Sigmoid colon (tissue), 7 donors: ENCODE measurements around the gene CREB3L4. TPM values are rescaled to one million over a fixed set of nuclear protein-coding genes. Genes with fewer than 3 reads are reported as not detected.

Source experiments
- DNase-seq: peaks from one replicate; pipeline ENCODE4 v3.0.0-alpha.2; 2019
- H3K27ac ChIP-seq, 4 donors: fragments of 200-600 bp; sonication (generic); one replicate each; pipeline ENCODE4 v1.5.1; 2016 to 2019; ENCODE audit warnings: mild to moderate bottlenecking in 1 of 4
- H3K27me3 ChIP-seq, 3 donors: fragments of 200-600 bp; sonication (generic); one replicate each; pipeline ENCODE4 v1.5.1; 2019; ENCODE audit warnings: mild to moderate bottlenecking in 1 of 3
- H3K36me3 ChIP-seq, 4 donors: fragments of 200-600 bp; sonication (generic); one replicate each; pipeline ENCODE4 v1.5.1; 2016 to 2019
- H3K4me1 ChIP-seq, 4 donors: fragments of 200-600 bp; sonication (generic); one replicate each; pipeline ENCODE4 v1.5.1; 2017 to 2019
- H3K4me3 ChIP-seq, 4 donors: fragments of 200-600 bp; sonication (generic); one replicate each; pipeline ENCODE4 v1.5.1; 2017 to 2019; ENCODE audit warnings: mild to moderate bottlenecking in 2 of 4, moderate library complexity in 1 of 4
- H3K9me3 ChIP-seq, 4 donors: fragments of 200-600 bp in 3 of 4; sonication (generic) in 3 of 4; one replicate each; pipeline versions ENCODE4 v1.5.1 to v1.6.1; 2013 to 2019
- EP300 ChIP-seq, 4 donors: sonication (generic); formaldehyde crosslinking; IDR thresholded peaks; one replicate each; pipeline ENCODE4 v1.6.1; 2017; ENCODE audit warnings: antibody characterized with exemption in 4 of 4
- POLR2A ChIP-seq, 2 donors: fragments of 450-650 bp; IDR thresholded peaks; one replicate each; pipeline ENCODE4 v1.6.1; 2016; ENCODE audit warnings: antibody characterized with exemption in 2 of 2, mild to moderate bottlenecking in 2 of 2, moderate library complexity in 2 of 2
- POLR2AphosphoS5 ChIP-seq, 4 donors: sonication (generic); formaldehyde crosslinking; IDR thresholded peaks; one replicate each; pipeline ENCODE4 v1.6.1; 2017; ENCODE audit warnings: antibody characterized with exemption in 4 of 4
- WGBS, 2 donors: extraction: QIAGEN DNeasy Blood & Tissue Kit; methylation state at CpG; one replicate each; pipeline ENCODE4 v1.1.7; 2013; 5-methylcytosine and 5-hydroxymethylcytosine counted together
- intact Hi-C: fragments of 100-400 bp; cut with DNase I; formaldehyde crosslinking; loops from one replicate; pipeline ENCODE4 v1.15.1; 2023
- polyA plus RNA-seq, 3 donors: library from polyadenylated mRNA; stranded (reverse); fragments of 200-250 nt; gene quantifications; one replicate each; pipeline ENCODE4 v1.2.3, GENCODE V29; 2013
- total RNA-seq, 4 donors: library from RNA; depleted of rRNA; stranded (reverse); fragments of >200 nt; gene quantifications; one replicate each; pipeline ENCODE4 v1.1.0, GENCODE V29; 2016
- TF ChIP-seq, protein P1 (sequence below), 4 experiments: fragments of 450-650 bp in 3 of 4; fragments of 200-600 bp in 1 of 4; IDR thresholded peaks; one replicate each; pipeline ENCODE4 v1.5.1; 2016 to 2019; ENCODE audit warnings: antibody characterized with exemption in 4 of 4, mild to moderate bottlenecking in 3 of 4, moderate library complexity in 2 of 4
- donor health status: healthy with polysubstance abuse.
- donor health status: Bipolar disorder and iron deficiency.
- donor health status: healthy.

The CREB3L4 gene
- total and polyA plus RNA-seq, 7 donors = 7.9 to 18.0 (median 10.4) TPM

DNA sequence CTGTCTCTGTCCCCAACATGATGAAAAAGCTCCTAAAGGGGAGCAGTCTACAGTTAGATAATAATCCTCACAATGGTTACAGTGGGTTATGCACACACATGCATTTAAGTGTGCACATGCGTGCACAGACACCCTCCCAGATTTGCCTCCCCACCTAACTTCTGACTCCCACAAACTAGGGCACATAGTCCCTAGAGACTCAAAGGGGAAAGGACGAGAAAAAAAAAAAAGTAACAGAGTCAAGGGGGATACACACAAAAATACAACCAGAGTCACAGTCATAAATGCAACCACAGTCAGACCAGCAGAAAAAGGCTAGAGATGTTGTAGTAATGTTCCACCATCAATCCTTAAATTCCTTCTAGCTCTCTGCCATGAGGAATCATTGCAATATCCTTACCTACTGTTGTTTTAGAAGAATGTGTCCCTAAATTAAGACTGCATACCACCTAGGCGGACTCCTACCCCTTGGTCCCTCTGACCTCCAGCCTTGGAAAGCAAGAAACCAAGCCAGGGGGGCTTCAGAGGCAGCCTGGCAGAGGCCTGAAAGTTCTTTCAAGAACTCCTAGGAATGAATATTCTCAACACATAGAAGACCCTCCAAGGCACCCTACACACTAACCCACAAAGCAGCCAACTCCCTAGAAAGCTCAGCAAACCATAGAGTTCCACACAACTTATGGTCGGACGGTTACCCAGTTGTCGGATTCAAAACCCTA is 10.5 kb upstream of the CREB3L4 start:
- TF ChIP-seq EP300 (IDR thresholded peaks at IDR 0.05) = no peak
- TF ChIP-seq POLR2AphosphoS5 (IDR thresholded peaks at IDR 0.05) = no peak
- TF ChIP-seq, protein P1, sequence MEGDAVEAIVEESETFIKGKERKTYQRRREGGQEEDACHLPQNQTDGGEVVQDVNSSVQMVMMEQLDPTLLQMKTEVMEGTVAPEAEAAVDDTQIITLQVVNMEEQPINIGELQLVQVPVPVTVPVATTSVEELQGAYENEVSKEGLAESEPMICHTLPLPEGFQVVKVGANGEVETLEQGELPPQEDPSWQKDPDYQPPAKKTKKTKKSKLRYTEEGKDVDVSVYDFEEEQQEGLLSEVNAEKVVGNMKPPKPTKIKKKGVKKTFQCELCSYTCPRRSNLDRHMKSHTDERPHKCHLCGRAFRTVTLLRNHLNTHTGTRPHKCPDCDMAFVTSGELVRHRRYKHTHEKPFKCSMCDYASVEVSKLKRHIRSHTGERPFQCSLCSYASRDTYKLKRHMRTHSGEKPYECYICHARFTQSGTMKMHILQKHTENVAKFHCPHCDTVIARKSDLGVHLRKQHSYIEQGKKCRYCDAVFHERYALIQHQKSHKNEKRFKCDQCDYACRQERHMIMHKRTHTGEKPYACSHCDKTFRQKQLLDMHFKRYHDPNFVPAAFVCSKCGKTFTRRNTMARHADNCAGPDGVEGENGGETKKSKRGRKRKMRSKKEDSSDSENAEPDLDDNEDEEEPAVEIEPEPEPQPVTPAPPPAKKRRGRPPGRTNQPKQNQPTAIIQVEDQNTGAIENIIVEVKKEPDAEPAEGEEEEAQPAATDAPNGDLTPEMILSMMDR (IDR thresholded peaks at IDR 0.05) = no peak
- TF ChIP-seq POLR2A (IDR thresholded peaks at IDR 0.05) = no peak
- peaks cover 12 to 47% (median 19%) of the 10 kb centered on the region in 4 donors for H3K36me3 ChIP-seq
- intact Hi-C loops = loop anchor here (5.0 kb wide), 1 partner anchor 35 kb away; the partner anchor contains the start of gene GATAD2B
- 25 to 37% methylated on average over 6 of the region's 6 CpGs for WGBS, 2 donors
- H3K4me3 ChIP-seq = peak overlapping the region; percentile 77 to 98 (median 85)
- no peaks in the 10 kb centered on the region for H3K9me3 ChIP-seq
- DNase-seq = no peak
- peak overlapping the region; percentile 93 to 98 (median 97) for H3K27ac ChIP-seq
- no peaks in the 10 kb centered on the region for H3K27me3 ChIP-seq
- H3K4me1 ChIP-seq = peaks cover 0 to 48% (median 44%) of the 10 kb centered on the region in 4 donors

DNA sequence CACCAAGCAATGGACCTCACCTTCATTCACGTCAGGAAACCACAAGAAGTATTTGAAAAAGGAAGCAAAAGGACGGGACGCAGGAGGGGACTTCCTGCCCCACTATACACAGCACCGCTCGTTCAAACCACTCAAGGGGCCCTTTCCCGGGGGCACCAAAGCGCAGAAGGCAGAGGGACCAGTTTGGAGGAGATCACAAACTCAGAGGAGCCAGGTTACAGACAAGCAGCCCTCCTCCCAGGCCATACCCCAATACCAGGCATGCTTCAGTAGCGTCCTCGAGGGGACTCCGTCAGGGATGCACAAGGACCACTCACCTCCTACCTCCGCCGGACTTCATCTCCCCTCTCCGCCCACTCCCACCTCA is 10.0 kb upstream of the CREB3L4 start:
- no peak for TF ChIP-seq EP300 (IDR thresholded peaks at IDR 0.05)
- TF ChIP-seq POLR2AphosphoS5 (IDR thresholded peaks at IDR 0.05) = no peak
- H3K4me3 ChIP-seq = peak overlapping the region; percentile 77 to 98 (median 85)
- H3K27ac ChIP-seq = peak overlapping the region; percentile 93 to 98 (median 97)
- no peaks in the 10 kb centered on the region for H3K27me3 ChIP-seq
- peaks cover 0 to 53% (median 49%) of the 10 kb centered on the region in 4 donors for H3K4me1 ChIP-seq
- no peaks in the 10 kb centered on the region for H3K9me3 ChIP-seq
- intact Hi-C loops = loop anchor here (5.0 kb wide), 1 partner anchor 35 kb away; the partner anchor contains the start of gene GATAD2B
- 0% methylated on average over 13 of the region's 13 CpGs for WGBS, 2 donors
- peaks cover 6 to 41% (median 13%) of the 10 kb centered on the region in 4 donors for H3K36me3 ChIP-seq
- DNase-seq = no peak

GRCh38 chr1:153958111-153958960 is 9.4 kb upstream of the CREB3L4 start, which contains the start of gene CRTC2:
Gene CRTC2 (minus strand): TSS chr1:153958612. CDS start chr1:153958497, 115 bp downstream.
- Histone ChIP-seq H3K36me3 (peaks cover 2 to 35% (median 9%) of the 10 kb centered on the region in 4 donors), H3K27ac (peak within 1 kb of the TSS; percentile 93 to 98 (median 97)), H3K9me3 (no peaks in the 10 kb centered on the region), H3K4me1 (peaks cover 0 to 56% (median 51%) of the 10 kb centered on the region in 4 donors), H3K4me3 (peak within 1 kb of the TSS; percentile 77 to 98 (median 85)), H3K27me3 (no peaks in the 10 kb centered on the region)
- WGBS, 2 donors = 0 to 1% methylated on average over 74 to 75 of the region's 75 CpGs
- peak; percentile 77 to 89 (median 85) for TF ChIP-seq POLR2AphosphoS5 (IDR thresholded peaks at IDR 0.05)
- TF ChIP-seq POLR2A (IDR thresholded peaks at IDR 0.05) = peak; percentile 66 to 79
- TF ChIP-seq, protein P1 (IDR thresholded peaks at IDR 0.05) = no peak
- intact Hi-C loops = loop anchor here (5.0 kb wide), 1 partner anchor 36 kb away; the partner anchor contains the start of gene GATAD2B
- peak; percentile 100 for DNase-seq

DNA sequence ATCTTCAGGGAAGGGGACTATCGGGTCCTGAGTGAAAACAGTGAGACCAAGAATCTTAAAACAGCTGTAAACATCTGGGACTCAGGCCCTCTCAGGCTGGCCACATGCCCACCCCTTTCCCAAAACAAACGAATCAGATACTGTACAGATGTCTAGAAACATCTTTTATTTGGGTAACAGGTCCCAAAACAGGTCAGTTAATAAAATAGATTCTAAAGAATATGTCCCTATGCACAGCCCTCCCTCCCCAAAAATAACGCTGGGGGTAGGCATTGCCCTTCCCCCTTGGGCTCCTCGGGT is 8.8 kb upstream of the CREB3L4 start:
- Histone ChIP-seq H3K4me1 (peaks cover 0 to 59% (median 52%) of the 10 kb centered on the region in 4 donors), H3K36me3 (peaks cover 0 to 30% (median 7%) of the 10 kb centered on the region in 4 donors), H3K27me3 (no peaks in the 10 kb centered on the region), H3K9me3 (no peaks in the 10 kb centered on the region), H3K4me3 (peak overlapping the region; percentile 77 to 98 (median 85)), H3K27ac (peak overlapping the region; percentile 93 to 98 (median 97))
- intact Hi-C loops = loop anchor here (5.0 kb wide), 1 partner anchor 37 kb away; the partner anchor contains the start of gene GATAD2B
- TF ChIP-seq POLR2AphosphoS5 (IDR thresholded peaks at IDR 0.05) = no peak
- TF ChIP-seq, protein P1 (IDR thresholded peaks at IDR 0.05) = no peak
- no peak for TF ChIP-seq EP300 (IDR thresholded peaks at IDR 0.05)
- no peak for TF ChIP-seq POLR2A (IDR thresholded peaks at IDR 0.05)
- 20 to 26% methylated on average over 4 of the region's 4 CpGs for WGBS, 2 donors
- peak; percentile 84 for DNase-seq
